GM19438 (cell line): ENCODE results near the gene SUMO2.
"Not testable (repeated sequence)": the region's sequence is repeated elsewhere in the genome, so short reads cannot be mapped to it uniquely, and the experiment has no call there.

ENCODE experiments used
- ATAC-seq: cut with Tn5 transposase; IDR thresholded peaks from one replicate; pipeline ENCODE4 v1.9.1; 2021; ENCODE audit warnings: low read depth; ENCODE audit not compliant: unreplicated experiment

Gene SUMO2

DNA sequence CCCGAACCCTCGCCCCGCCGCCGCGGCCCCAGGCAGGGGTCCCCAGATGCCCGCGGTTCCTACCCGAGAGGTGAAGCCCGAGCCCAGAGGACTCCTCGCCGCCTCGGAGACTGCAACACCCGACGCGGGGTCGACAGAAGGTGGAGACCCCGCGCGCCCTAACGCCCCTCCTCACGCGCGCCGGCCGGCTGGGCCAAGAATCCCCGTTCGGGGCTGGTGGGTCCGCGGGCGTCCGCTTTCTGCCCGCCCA, 515 bp downstream of the SUMO2 start:
- ATAC-seq: no peak

DNA sequence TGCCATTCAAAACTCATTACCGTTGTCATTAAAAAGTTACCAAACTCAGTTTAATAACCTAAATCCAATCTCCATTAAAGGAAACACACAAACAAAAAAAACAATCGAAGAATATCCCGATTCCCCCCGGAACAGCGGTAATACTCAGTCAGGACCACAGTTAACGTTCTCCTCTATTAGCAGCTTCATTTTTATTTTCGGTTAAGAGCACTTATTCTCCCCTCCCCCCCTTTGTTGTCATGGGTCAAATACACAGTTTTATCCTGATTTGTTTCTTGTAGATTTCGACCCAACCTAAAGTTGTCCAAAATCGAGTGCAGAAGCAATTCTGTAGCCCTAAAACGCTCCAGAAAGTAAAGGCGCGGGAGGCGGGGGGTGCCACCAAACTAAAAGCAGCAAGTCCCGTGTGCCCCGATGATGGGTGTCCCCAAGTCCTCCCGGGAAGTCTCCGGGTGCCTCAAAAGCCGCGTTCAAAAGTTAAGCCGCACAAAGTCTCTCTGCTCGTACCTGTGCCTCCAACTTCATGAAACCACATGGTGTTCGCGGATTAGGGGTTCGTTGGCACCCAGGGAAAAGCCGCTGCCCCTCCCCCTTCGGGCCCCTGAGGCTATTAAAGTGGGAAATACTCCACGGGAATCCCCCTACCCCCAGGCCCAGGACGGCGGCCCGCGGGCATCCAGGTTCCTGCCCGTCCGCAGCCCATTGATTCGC, 996 bp downstream of the SUMO2 start:
- ATAC-seq: peak; percentile 17

DNA sequence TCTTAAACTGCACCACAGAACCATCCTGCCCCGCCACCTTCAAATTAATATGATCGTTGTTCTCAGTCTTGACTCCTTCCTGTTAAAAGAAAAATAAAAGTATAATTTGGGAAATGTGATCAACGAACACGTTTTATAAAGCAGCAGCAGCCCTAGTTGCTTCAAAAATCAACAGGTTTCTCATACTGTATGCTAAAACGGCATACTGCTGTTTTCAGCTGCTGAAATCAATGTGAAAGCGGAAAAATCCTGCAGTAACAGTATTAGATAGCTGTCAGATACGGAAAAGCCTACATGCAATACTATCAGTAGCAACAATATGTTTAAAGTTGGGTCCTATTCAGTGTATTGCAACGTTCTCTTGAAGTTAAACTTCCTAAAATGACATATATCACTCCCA, 1.6 kb downstream of the SUMO2 start:
- no peak for ATAC-seq

DNA sequence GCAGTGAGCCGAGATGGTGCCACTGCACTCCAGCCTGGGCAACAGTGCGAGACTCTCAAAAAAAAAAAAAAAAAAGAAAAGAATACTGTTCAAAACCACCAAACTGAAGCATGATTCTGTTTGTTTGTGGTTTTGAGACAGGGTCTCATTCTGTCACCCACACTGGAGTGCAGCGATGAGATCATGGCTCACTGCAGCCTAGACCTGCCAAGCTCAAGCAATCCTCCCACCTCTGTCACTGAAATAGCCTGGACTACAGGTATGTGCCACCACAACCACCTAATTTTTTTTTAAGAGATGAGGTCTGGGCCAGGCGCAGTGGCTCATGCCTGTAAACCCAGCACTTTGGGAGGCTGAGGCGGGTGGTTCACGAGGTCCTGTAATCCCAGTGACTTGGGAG, 4.3 kb downstream of the SUMO2 start:
- no peak for ATAC-seq

DNA sequence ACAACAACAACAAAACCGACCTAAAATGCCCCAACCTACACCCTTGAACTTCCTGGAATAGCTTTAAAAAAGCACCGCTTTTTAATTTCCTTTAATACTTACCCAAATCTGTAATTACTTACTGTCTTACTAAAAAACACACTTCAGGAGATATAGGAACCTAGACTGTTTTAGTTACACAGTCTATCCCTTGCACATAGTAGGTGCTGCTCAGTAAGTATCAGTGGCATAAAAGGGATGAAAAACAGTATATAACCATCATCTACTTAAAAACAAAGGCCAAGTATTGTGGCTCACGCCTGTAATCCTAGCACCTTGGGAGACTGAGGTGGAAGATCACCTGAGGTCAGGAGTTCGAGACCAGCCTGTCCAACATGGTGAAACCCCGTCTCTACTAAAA, 6.1 kb downstream of the SUMO2 start:
- ATAC-seq: no peak

DNA sequence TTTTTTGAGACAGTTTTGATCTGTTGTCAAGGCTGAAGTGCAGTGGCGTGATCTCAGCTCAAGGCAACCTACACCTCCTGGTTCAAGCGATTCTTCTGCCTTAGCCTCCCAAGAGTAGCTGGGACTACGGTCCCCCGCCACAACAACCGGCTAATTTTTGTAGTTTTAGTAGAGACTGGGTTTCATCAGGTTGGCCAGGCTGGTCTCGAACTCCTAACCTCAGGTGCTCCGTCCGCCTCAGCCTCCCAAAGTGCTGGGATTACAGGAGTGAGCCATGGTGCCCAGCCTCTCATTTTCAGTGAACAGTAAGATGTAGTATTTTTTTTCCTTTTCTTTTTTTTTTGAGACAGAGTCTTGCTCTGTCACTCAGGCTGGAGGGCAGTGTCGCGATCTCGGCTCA, 7.8 kb downstream of the SUMO2 start:
- no peak for ATAC-seq

DNA sequence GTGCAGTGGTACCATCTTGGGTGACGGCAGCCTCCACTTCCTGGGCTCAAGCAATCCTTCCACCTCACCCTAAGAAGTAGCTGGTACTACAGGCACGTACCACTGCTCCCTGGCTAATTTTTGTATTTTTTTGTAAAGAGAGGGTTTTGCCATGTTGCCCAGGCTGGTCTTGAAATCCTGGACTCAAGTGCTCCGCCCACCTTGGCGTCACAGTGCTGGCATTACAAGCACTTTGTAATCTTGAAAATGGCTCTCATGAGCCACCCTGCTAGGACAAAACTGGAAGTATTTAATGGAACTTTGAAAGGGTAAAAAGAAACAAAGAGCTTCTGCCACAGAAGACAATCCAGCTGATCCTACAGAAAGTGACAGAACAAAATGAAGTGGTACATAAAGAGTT, 9.2 kb downstream of the SUMO2 start:
- ATAC-seq: no peak

DNA sequence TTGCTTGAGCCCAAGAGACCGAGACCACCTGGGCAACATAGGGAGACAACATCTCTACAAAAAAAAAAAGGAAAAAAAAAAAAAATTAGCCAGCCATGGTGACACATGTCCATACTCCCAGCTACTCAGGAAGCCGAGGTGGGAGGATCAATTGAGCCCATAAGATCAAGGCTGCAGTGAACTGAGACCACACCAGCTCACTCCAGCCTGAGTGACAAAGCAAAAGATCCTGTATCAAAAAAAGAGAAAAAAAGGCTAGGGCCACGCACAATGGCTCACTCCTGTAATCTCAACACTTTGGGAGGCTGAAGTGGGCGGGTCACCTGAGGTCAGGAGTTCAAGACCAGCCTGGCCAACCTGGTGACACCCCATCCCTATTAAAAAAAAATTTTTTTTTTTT, 13.8 kb downstream of the SUMO2 start:
- no peak for ATAC-seq

DNA sequence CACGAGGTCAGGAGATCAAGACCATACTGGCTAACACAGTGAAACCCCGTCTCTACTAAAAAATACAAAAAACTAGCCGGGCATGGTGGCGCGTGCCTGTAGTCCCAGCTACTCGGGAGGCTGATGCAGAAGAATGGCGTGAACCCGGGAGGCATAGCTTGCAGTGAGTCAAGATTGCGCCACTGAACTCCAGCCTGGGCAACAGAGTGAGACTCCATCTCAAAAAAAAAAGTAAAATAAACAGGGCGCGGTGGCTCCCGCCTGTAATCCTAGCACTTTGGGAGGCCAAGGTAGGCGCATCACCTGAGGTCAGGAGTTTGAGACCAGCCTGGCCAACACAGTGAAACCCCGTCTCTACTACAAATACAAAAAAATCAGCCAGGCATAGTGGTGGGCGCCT, 18.2 kb downstream of the SUMO2 start:
- ATAC-seq: not testable (repeated sequence)

DNA sequence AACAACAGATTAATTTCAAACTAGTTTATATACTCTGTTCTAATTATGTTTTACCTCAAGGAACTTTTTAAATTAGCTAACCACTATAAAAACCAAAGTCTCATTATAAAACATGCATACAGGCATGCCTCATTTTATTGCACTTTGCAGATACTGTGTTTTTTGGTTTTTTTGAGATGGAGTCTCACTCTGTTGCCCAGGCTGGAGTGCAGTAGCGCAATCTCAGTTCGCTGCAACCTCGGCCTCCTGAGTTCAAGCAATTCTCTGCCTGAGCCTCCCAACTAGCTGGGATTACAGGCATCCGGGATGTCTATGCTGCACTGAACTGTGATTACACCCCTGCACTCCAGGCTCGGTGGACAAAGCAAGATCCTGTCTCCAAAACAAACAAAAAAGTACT, 19.7 kb downstream of the SUMO2 start:
- no peak for ATAC-seq

DNA sequence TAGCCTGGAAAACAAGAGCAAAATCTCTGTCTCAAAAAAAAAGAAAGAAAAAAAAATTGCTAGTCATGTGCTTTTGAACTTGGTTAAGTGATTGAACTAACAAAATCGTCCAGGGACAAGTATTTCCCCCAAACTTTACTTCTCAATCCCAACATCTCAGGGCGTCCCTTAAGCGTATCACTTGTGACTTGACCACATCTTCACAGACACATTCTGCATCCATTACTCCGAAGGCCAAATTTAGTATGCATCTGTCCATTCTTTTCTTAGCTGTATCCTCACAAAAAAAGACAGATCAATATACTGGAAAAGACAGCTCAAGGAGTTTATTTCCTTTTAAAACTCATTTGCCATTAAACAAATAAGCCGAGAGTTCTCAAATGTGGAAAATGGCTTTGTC, 22.5 kb downstream of the SUMO2 start:
- no peak for ATAC-seq

DNA sequence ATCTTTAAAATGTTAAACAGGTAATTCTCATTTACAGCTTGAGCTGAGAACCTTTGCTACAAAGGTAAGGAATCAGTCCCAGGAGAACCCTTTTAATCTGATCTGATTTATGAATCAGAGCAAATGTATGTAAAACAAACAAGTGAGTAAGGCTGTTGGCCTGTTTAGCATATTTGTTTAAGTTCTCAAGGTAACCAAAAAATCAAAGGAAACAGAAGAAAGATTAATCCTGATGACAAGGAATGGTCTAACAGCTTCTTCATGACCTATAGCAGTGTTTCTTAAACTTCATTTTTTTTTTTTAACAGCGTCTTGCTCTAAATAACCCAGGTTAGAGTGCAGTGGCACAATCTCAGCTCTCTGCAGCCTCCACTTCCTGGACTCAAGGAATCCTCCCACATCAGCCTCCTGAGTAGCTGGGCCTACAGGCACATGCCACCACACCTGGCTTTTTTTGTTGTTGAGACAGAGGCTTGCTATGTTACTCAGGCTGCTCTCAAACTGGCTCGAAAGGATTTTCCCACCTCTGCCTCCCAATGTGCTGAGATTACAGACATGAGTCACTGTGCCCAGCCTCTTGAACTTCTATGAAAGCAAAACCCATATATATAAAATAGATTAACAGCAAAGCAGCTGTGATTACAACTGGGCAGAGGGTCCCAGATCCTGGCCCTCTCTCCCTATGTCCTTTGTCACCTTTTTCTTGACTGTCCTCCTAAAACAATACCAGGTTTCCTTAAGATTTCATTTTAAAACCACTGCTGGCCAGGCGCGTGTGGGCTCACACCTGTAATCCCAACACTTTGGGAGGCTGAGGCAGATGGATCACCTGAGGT, 23.3 kb downstream of the SUMO2 start:
- no peak for ATAC-seq

DNA sequence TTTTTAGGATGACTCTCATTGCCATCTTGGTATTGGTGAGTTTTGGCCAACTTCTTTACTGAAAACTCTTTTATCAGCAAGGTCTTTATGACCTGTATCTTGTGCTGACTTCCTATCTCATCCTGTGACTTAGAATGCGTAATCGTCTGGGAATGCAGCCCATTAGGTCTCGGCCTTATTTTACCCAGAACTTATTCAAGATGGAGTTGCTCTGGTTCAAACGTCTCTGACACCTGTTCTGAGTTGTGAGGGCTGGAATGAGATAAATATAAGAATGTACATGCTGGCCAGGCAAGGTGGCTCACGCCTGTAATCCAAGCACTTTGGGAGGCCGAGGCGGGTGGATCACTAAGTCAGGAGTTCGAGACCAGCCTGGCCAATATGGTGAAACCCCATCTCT, 24.3 kb downstream of the SUMO2 start:
- ATAC-seq: not testable (repeated sequence)

DNA sequence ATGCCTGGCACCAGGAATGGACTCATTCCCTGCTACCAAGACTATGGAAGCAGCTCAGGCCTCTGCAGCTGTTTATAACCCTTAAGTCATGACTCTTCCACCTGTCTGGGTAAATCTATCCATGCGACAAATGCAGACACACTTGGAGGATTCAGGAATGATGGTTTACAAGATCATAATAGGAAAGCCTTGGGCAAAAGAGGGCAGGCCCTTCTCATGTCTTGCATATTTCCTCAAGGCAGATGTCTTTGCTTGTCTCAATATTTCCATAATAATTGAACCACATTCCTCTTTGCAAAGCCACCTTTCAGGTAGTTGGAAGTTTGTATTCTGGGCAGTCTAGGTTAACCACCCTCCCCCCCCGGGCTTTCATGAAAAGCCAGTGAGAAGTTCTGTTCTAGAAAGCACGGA, 27.6 kb downstream of the SUMO2 start:
- ATAC-seq: no peak

DNA sequence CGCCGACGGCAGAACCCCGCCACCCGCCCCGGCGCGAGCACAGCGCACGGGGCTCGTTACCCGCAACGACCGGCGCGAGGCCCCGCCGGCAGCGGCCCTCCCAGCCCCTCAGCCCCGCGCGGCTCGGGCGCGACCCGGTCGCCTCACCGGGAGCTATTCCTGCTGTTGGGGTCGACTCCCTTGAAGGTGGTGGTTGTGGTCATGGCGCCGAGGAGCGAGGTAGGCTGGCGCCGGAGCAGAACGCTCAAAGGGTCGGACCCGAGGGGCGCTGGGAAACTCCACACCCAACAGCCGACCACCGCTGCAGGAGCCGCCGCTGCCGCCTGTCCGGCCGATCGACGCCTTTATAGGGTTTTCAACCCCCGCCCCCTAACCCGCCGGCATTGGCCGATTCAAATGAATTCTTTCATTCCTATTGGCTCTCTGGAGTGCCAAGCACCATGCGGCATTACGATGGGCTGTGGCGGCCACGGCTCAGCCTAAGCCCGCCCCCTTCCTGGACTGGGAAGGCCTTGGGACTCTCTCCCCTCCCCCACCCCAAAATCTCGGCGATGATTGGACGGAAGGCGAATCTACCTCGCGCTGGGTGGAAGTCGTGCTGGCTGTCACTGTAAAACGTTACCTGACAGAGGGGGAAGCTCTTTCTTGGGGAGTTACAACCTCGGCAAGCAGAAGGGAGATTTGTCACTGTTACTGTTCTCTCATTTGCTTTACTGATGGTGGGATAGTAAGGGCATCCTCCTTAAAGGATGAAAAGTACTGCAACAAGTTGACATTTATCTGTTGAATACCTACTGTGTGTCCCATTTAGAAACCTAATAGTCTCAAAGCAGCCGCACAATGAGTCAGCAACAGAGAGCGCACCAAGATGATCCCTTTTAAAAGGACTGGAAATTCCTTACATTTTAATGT, 28.3 kb downstream of the SUMO2 start, which contains the start of gene JPT1:
TSS of gene JPT1 (minus strand) at position 318 of the 912 bp plus-strand sequence. CDS start at position 203, 115 bp downstream.
- ATAC-seq: peak; percentile 91

DNA sequence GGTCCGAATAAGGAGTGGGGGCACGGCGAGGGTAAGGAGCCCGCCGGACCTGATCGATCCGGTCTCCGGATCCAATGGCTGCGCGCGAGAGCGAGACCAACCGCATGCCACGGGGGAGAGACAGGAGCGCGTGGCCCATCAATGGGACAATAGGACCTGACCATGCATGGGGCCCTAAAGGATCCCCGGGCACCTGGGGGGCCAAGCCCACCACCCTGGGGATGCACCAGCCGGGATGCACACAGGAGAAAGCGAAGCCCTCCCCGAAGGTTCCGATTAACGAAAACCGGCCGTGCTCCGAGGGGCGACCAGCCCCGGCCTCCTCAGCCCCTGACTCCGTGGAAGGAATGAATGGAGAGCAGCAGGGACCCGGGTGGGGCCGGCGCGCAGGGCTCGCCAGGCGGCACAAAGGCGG, 29.0 kb downstream of the SUMO2 start:
- peak; percentile 6 for ATAC-seq

DNA sequence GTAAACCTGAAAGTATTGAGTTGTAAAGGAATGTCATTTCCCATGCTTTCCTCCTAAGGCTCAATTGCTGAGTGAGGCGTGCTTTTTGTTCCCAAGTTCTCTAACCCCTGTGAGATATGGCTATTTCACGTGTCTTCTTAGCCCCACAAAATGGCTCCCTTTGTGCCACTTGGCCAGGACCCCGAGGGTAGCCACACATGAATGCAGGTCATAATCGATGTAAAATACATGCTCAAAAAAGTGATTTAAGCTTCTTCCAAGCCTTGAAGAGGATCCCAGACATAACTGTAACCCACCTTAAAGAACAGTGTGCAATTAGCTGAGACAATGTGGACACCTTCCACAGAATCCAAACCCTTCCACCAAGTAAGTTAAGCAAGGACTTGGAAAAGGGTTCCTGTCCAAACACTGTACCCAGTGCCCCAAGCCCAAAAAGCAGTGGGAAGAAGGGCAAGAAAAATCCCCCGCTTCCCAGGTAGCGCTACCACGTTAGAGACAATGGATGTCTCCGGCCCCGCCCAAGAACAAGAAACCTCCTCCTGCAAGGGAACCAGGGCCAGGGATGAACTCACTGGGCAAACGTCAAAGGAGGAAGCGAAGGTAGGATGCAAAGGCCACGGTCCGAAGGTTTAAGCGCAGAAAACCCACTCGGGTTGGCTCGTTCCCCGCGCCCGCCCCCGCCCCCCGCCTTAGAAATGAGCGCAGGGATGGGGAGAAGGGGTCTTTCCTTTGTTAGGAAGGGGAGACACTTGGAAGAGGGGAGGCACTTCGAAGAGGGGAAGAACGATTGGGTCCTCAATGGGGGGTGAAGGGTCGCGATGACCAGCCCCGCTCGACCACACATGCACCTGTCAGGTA, 29.6 kb downstream of the SUMO2 start:
- ATAC-seq: no peak

DNA sequence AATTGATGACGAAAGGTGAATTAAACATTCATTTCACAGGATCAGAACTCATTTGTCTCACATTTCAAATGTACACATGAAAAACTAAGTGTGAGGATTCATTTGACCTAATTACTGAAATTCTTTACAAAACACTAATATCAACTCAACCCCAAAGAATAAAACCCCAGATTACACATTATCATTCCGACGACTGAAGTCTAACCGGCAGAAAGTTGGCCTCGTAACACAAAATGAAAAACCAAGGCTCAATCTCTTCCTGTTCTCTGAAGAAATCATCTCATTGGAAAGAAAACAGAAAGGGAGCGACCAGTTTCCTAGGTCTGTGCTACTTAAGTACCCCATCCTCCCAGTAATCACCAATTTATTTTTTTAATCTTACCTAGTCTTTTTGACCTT, 30.2 kb downstream of the SUMO2 start:
- no peak for ATAC-seq

DNA sequence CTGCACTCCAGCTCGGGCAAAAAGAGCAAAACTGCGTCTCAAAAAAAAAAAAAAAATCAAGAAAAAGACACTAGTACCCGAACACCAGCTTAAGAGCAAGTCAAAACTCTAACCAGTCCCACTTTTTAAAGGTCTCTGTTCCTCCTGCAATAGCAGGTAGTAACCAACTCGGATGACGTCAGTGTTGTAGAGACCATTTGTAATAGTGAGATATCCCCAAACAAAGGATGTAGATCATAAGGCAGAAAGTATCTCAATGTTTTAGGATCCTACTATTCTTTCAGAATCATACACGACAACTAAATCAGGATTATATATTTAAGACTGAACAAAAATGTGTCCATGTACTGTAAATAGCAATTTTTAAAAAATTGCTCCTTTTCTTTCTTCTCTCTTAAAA, 30.8 kb downstream of the SUMO2 start:
- ATAC-seq: no peak

DNA sequence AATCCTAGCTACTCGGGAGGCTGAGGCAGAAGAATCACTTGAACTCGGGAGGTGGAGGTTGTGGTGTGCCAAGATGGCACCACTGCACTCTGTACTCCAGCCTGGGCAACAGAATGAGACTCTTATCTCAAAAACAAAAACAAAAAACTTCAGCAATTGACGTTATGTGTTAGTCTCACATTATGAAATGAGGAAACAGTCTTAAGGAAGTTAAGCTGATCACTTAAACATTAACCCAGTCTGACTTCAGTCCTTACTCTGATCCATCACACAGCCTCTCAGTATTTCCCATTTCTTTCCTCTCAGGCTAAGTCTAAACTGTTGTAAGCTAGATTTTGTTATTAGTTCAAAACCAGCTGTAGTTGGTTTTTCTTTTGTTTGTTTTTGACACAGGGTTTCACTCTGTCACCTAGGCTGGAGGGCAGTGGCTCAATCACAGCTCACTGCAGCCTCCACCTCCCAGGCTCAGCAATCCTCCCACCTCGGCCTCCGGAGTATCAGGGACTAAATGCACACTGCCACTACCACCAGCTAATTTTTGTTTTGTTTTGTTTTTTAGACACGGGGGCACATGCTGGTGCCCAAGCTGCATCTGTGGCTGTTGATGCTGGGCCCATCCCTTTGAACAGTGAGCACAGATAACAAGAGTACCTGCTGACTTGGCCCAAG, 34.7 kb downstream of the SUMO2 start:
- no peak for ATAC-seq
